NCI-H1105 (cell line): ENCODE results near the gene USP31.
A peak's percentile ranks its signal among the peaks of the same experiment; 100 is the strongest.

ENCODE experiments used
- DNase-seq: peaks from one replicate; lab custom pipeline; 2025; lab: John Stamatoyannopoulos, UW

USP31 gene

GRCh38 chr16:23059433-23059832 is 89.8 kb downstream of the USP31 start:
- DNase-seq = no peak

DNA sequence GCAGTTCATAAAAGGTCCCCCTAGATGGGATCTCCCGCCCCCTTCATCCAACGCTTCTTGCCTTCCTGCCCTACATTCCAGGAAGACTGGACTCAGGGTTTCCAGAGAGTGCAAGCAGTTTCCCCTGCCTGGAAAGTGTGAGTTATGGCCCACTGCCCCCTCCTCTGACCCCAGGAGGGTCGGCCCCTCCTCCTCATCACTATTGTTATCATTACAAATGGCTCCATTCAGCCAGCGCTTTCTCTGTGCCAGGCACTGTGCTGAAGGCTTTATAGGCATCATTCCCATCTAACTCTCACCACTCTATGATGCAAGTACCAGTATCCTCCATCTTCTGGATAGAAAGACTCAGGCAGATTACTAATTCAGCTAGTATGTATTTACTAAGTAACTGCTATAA is 90.7 kb downstream of the USP31 start:
- no peak for DNase-seq

DNA sequence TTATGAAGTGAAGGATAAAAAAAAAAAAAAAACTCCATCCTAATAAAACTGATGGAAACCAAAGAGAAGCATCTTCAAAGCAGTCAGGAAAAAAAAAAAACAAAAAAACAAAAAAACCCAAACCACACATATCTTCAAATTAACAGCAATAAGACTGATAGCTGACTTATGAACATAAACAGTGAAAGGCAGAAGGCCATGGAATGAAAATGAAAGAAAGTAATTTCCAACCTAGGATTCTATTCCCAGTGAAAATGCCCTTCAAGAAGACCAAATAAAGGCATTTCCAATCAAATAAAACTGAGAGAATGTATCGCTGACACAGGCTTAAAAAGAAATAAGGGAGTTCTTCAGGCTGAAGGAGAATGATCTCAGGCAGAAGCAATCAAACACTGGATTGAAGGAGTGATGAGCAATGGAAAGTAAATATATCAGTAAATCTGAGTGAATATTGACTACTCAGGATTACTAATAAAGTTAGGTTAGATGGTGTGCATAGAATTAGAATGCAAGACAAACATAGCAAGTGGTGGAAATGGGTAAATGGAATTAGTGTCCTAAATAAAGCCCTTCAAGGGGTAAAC is 92.1 kb downstream of the USP31 start:
- no peak for DNase-seq

GRCh38 chr16:23055481-23055880 is 93.8 kb downstream of the USP31 start:
- no peak for DNase-seq

- peak; percentile 12 for DNase-seq
Observed at GRCh38 chr16:23052908-23053580, 96.2 kb downstream of the USP31 start.

- no peak for DNase-seq
Observed at GRCh38 chr16:23052221-23052620, 97.0 kb downstream of the USP31 start.

- DNase-seq = no peak
Observed at GRCh38 chr16:23051587-23051986, 97.7 kb downstream of the USP31 start.

GRCh38 chr16:23048164-23048563 is 101.1 kb downstream of the USP31 start:
- no peak for DNase-seq

DNA sequence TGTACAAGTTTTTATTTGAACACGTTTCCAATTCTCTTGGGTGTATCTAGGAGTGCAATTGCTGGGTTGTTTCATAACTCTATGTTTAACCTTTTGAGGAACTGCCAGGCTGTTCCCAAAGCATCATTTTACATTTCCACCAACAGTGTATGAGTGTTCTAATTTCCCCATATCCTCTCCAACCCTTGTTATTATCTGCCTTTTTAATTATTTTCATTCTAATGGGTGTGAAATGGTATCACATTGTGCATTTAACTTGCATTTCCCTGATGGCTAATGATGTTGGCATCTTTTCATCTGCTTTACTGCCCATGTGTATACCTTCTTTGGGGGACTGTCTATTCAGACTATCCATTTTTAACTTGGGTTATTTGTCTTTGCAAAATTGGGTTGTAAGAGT is 104.2 kb downstream of the USP31 start:
- DNase-seq = no peak

GRCh38 chr16:23040246-23040645 is 109.0 kb downstream of the USP31 start:
- DNase-seq = no peak

- no peak for DNase-seq
Observed at GRCh38 chr16:23039118-23039517, 110.1 kb downstream of the USP31 start.

DNA sequence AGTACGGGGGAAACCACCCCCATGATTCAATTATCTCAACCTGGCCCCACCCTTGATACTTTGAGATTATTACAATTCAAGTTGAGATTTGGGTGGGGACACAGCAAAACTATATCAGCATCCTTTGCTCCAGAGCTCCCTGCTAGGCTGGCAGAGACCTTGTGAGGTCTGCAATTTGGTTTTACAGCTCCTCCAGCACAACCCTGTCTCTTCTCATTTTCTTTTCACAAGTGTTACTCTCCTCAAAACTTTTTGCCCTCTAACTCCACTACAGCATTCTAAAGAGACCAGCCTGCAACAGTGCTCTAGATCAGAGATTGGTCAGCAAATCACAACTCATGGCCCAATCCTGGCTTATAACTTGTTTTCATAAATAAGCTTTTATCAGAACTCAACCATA is 114.0 kb downstream of the USP31 start:
- DNase-seq = no peak

GRCh38 chr16:23031508-23032098 is 117.6 kb downstream of the USP31 start:
- DNase-seq = no peak

- DNase-seq = peak; percentile 33
Observed at GRCh38 chr16:23029733-23030420, 119.4 kb downstream of the USP31 start.

- peak; percentile 5 for DNase-seq
Observed at GRCh38 chr16:23027386-23027785, 121.9 kb downstream of the USP31 start.

DNA sequence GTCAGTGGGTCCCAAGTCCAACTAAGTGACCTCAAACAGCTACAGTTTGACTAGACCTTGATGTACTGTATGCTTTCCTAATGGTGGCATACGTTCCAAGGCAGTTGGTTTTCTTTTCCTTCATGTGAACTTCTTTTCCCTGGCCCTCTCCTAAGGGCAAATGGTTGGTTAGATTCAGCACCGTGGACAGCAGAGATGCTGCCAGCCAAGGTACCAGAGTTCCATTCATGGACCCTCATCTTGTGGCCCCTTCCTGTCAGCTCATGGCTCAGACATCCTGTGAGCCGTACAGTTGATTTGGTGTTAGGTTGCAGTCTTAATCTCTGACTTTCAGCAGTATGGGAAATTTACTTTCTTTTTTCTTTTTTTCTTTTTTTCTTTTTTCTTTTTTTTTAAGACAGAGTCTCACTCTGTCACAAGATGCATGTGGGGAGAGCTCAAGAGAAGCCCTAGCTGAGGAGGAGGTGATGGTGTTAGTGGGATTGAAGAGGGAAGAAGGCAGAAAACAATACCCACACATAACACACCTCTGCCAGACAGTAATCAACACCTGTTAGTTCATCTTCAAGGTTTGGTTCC is 122.4 kb downstream of the USP31 start:
- no peak for DNase-seq

GRCh38 chr16:23025692-23026307 is 123.5 kb downstream of the USP31 start:
- DNase-seq = no peak

- DNase-seq = peak; percentile 82
Observed at GRCh38 chr16:23024044-23024443, 125.2 kb downstream of the USP31 start.

GRCh38 chr16:23020084-23020483 is 129.2 kb downstream of the USP31 start:
- no peak for DNase-seq

GRCh38 chr16:23016368-23016767 is 132.9 kb downstream of the USP31 start:
- DNase-seq = peak; percentile 82

- DNase-seq = no peak
Observed at GRCh38 chr16:23015580-23015979, 133.7 kb downstream of the USP31 start.

DNA sequence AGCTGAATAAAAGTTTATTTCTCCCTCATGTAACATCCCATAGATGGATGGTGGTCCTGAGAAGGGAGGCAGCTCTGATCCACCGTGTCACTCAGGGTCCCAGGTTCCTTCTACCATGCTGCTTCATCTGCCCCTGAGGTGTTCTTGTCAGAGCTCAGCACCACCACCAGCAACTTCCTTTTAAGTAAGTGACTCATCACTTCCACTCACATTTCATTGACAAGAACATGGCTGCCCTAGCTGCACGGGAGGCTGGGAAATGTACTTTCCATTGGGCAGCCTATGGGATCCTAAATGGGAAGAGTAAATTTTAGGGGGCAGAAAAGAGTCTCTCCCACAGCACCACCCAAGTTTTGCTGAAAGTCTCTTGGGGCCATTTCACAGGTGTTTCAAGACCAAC is 134.7 kb downstream of the USP31 start:
- no peak for DNase-seq
